Mammary epithelial cell (primary cell): Measurements from ENCODE around the gene GOLT1A.

Source experiments
- EZH2 ChIP-seq: IDR thresholded peaks from 2 replicates; pipeline ENCODE4 v1.6.1; 2012; ENCODE audit warnings: low read length, inconsistent platforms, borderline replicate concordance
- TF ChIP-seq, protein P1 (sequence below), 2 donors: IDR thresholded peaks in 1 of 2; conservative IDR thresholded peaks in 1 of 2; 2 replicates each; pipeline ENCODE4 v1.5.1; 2011 to 2012; ENCODE audit warnings: inconsistent platforms in 2 of 2, low read length in 2 of 2, mild to moderate bottlenecking in 2 of 2, control low read depth in 1 of 2, low read depth in 1 of 2; ENCODE audit not compliant: insufficient read depth in 1 of 2; ENCODE audit errors: extremely low read depth in 1 of 2

DNA sequence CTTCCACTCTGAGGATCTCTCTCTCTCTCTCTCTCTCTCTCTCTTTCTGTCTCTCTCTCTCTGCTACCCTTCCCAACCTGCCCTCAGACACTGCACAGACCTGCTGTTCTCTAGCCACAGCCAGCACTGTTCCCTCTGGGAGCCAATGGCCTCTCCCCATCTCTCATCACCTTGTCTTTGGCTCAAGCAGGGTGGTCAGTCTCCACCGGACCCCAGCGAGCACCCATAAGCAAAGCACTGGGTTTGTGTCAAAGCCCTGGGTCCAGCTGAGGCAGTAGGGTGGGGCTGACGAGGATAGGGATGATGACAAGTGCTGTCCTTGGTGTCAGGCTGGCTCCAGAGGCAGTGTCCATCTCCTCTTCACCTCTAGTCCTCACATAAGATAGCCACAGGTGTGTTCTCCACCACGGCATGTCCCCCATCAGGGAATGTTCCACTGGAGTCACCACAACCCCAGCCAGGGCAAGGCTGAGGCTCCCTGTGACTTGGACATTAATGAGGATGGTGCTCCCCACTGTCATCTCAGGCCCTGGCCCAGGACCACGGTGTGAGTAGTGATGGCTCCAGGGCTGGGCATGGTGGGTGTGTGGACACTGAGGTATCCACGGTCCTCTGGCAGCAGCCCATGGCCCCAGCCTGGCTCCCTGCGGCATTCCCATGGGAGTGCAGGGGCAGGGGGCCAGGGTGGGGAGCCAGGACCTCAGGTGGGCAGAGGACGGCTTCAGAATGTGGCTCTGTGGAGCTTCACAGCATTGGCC is 8.4 kb upstream of the GOLT1A start:
- TF ChIP-seq, protein P1, sequence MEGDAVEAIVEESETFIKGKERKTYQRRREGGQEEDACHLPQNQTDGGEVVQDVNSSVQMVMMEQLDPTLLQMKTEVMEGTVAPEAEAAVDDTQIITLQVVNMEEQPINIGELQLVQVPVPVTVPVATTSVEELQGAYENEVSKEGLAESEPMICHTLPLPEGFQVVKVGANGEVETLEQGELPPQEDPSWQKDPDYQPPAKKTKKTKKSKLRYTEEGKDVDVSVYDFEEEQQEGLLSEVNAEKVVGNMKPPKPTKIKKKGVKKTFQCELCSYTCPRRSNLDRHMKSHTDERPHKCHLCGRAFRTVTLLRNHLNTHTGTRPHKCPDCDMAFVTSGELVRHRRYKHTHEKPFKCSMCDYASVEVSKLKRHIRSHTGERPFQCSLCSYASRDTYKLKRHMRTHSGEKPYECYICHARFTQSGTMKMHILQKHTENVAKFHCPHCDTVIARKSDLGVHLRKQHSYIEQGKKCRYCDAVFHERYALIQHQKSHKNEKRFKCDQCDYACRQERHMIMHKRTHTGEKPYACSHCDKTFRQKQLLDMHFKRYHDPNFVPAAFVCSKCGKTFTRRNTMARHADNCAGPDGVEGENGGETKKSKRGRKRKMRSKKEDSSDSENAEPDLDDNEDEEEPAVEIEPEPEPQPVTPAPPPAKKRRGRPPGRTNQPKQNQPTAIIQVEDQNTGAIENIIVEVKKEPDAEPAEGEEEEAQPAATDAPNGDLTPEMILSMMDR (conservative IDR thresholded peaks at IDR 0.05 in 1 of 2, IDR thresholded peaks at IDR 0.05 in 1 of 2; ENCODE audit: extremely low read depth in 1 of 2, insufficient read depth in 1 of 2, low read depth in 1 of 2, low read length in 2 of 2): no peak
- TF ChIP-seq EZH2: no peak
